Neural cell (in vitro differentiated cells): ENCODE measurements around the gene ZSCAN5A. TPM values are rescaled to one million over a fixed set of nuclear protein-coding genes. Genes with fewer than 3 reads are reported as not detected.

Experiments used
- H2AFZ ChIP-seq: fragments of 200-600, 300-800 bp; sonication (generic), shearing (Covaris generic); 2 replicates; pipeline ENCODE4 v1.6.0; 2014; ENCODE audit warnings: low read depth, mild to moderate bottlenecking, antibody characterized with exemption, low read length, moderate library complexity
- H3F3A ChIP-seq: fragments of 200-600 bp; shearing (Covaris generic); 2 replicates; pipeline ENCODE4 v1.6.1; 2016; ENCODE audit warnings: mild to moderate bottlenecking, moderate library complexity, mixed read lengths, antibody characterized with exemption, low read length; ENCODE audit not compliant: insufficient read depth, poor library complexity, severe bottlenecking
- H3K27ac ChIP-seq: fragments of 200-600, 300-800 bp; sonication (generic), shearing (Covaris generic); 2 replicates; pipeline ENCODE4 v1.5.1; 2014; ENCODE audit warnings: mild to moderate bottlenecking, low read length, moderate library complexity
- H3K27me3 ChIP-seq: fragments of 300-800, 200-600 bp; sonication (generic), shearing (Covaris generic); 2 replicates; pipeline ENCODE4 v1.6.0; 2014; ENCODE audit warnings: mild to moderate bottlenecking, low read depth, low read length, moderate library complexity; ENCODE audit not compliant: insufficient read depth
- H3K36me3 ChIP-seq: fragments of 300-800, 200-600 bp; sonication (generic), shearing (Covaris generic); 2 replicates; pipeline ENCODE4 v1.5.1; 2014; ENCODE audit warnings: mild to moderate bottlenecking, antibody characterized with exemption, low read length, moderate library complexity; ENCODE audit not compliant: insufficient read depth
- H3K4me2 ChIP-seq: fragments of 300-800, 200-600 bp; sonication (generic), shearing (Covaris generic); 2 replicates; pipeline ENCODE4 v1.6.0; 2014; ENCODE audit warnings: mild to moderate bottlenecking, low read length
- H3K4me3 ChIP-seq: fragments of 300-800, 200-600 bp; sonication (generic), shearing (Covaris generic); 2 replicates; pipeline ENCODE4 v1.5.1; 2014; ENCODE audit warnings: mild to moderate bottlenecking, low read length, moderate library complexity
- H3K79me2 ChIP-seq: fragments of 200-600 bp; shearing (Covaris generic); replicated peaks from 2 replicates; pipeline ENCODE4 v1.6.0; 2014; ENCODE audit warnings: mild to moderate bottlenecking, low read length, moderate library complexity; ENCODE audit not compliant: insufficient read depth
- H3K9ac ChIP-seq: fragments of 300-800, 200-600 bp; sonication (generic), shearing (Covaris generic); 2 replicates; pipeline ENCODE4 v1.6.1; 2016; ENCODE audit warnings: mild to moderate bottlenecking, low read length, mixed read lengths
- H3K9me2 ChIP-seq: fragments of 200-600 bp; shearing (Covaris generic); 2 replicates; pipeline ENCODE4 v1.6.1; 2016; ENCODE audit warnings: mild to moderate bottlenecking, low read length, mixed read lengths; ENCODE audit not compliant: insufficient read depth
- H3K9me3 ChIP-seq: fragments of 200-600, 300-800 bp; sonication (generic), shearing (Covaris generic); 2 replicates; pipeline ENCODE4 v1.6.1; 2016; ENCODE audit warnings: mild to moderate bottlenecking, mixed run types, low read length, moderate library complexity, mixed read lengths
- H4K20me1 ChIP-seq: fragments of 200-600 bp; shearing (Covaris generic); 2 replicates; pipeline ENCODE4 v1.6.1; 2016; ENCODE audit warnings: mild to moderate bottlenecking, mixed run types; ENCODE audit not compliant: insufficient read depth
- CTCF ChIP-seq: fragments of 450-650 bp; IDR thresholded peaks from 2 replicates; pipeline ENCODE4 v1.5.1; 2014; ENCODE audit warnings: antibody characterized with exemption, mild to moderate bottlenecking, moderate library complexity; ENCODE audit not compliant: poor library complexity, severe bottlenecking
- EP300 ChIP-seq: fragments of 450-650 bp; conservative IDR thresholded peaks from 2 replicates; pipeline ENCODE4 v1.6.1; 2014; ENCODE audit warnings: antibody characterized with exemption, mild to moderate bottlenecking, moderate library complexity; ENCODE audit not compliant: poor library complexity, severe bottlenecking
- EZH2 ChIP-seq: fragments of 200-600, 300-800 bp; shearing (Covaris generic), sonication (generic); IDR thresholded peaks from 2 replicates; pipeline ENCODE4 v1.6.1; 2014; ENCODE audit warnings: antibody characterized with exemption, low read length, borderline replicate concordance, mild to moderate bottlenecking; ENCODE audit not compliant: insufficient read depth, poor library complexity, severe bottlenecking
- MXI1 ChIP-seq: fragments of 450-650 bp; conservative IDR thresholded peaks from 2 replicates; pipeline ENCODE4 v1.6.1; 2014; ENCODE audit warnings: antibody characterized with exemption, mild to moderate bottlenecking; ENCODE audit not compliant: poor library complexity, severe bottlenecking
- POLR2AphosphoS5 ChIP-seq: IDR thresholded peaks from 2 replicates; pipeline ENCODE4 v1.6.1; 2012
- RAD21 ChIP-seq: fragments of 450-650 bp; conservative IDR thresholded peaks from 2 replicates; pipeline ENCODE4 v1.6.1; 2014; ENCODE audit warnings: antibody characterized with exemption, mild to moderate bottlenecking, moderate library complexity
- REST ChIP-seq: IDR thresholded peaks from 2 replicates; pipeline ENCODE4 v1.6.1; 2012; ENCODE audit warnings: borderline replicate concordance
- SMC3 ChIP-seq: fragments of 450-650 bp; conservative IDR thresholded peaks from 2 replicates; pipeline ENCODE4 v1.6.1; 2014; ENCODE audit warnings: antibody characterized with exemption, mild to moderate bottlenecking, moderate library complexity; ENCODE audit not compliant: poor library complexity
- TAF1 ChIP-seq: IDR thresholded peaks from 2 replicates; pipeline ENCODE4 v1.6.1; 2012; ENCODE audit warnings: low read depth
- polyA plus RNA-seq: library from polyadenylated mRNA; depleted of rRNA; stranded (reverse); fragments of >200 nt; gene quantifications from 2 replicates; pipeline ENCODE4 v1.2.3, GENCODE V29; 2014

Gene ZSCAN5A
- polyA plus RNA-seq, 1 donor from 2014 or later: 9.2 TPM

- Histone ChIP-seq H3F3A (no peaks in the 10 kb centered on the region), H3K9me3 (no peaks in the 10 kb centered on the region), H3K4me2 (no peak overlapping the region), H3K79me2 (no peaks in the 10 kb centered on the region), H4K20me1 (no peaks in the 10 kb centered on the region), H3K36me3 (no peaks in the 10 kb centered on the region), H3K9ac (no peak overlapping the region), H2AFZ (no peak overlapping the region), H3K27me3 (no peaks in the 10 kb centered on the region), H3K9me2 (no peaks in the 10 kb centered on the region), H3K4me3 (no peak overlapping the region), H3K27ac (no peak overlapping the region)
- TF ChIP-seq RAD21 (no peak), EP300 (no peak), SMC3 (no peak), EZH2 (no peak), CTCF (no peak)
Measured at GRCh38 chr19:56324436-56324835, 9.8 kb upstream of the ZSCAN5A start.

- Histone ChIP-seq H3K9me2 (no peaks in the 10 kb centered on the region), H3K36me3 (no peaks in the 10 kb centered on the region), H2AFZ (no peak overlapping the region), H3K4me3 (no peak overlapping the region), H3K4me2 (no peak overlapping the region), H3K9me3 (no peaks in the 10 kb centered on the region), H3K9ac (no peak overlapping the region), H3K27ac (no peak overlapping the region), H3F3A (no peaks in the 10 kb centered on the region), H3K79me2 (no peaks in the 10 kb centered on the region), H4K20me1 (no peaks in the 10 kb centered on the region), H3K27me3 (no peaks in the 10 kb centered on the region)
- no peak for TF ChIP-seq POLR2AphosphoS5
- TF ChIP-seq TAF1: no peak
- TF ChIP-seq SMC3: no peak
- TF ChIP-seq CTCF: no peak
- no peak for TF ChIP-seq EP300
- TF ChIP-seq REST: no peak
- no peak for TF ChIP-seq EZH2
- TF ChIP-seq RAD21: no peak
- TF ChIP-seq MXI1: no peak
Measured at GRCh38 chr19:56321989-56322440, 7.4 kb upstream of the ZSCAN5A start.
